HG03460 (cell line): ENCODE measurements around the gene SPP1.
"Not testable (repeated sequence)": the region's sequence is repeated elsewhere in the genome, so short reads cannot be mapped to it uniquely, and the experiment has no call there.

Source experiments
- ATAC-seq: cut with Tn5 transposase; IDR thresholded peaks from one replicate; pipeline ENCODE4 v1.9.1; 2021; ENCODE audit not compliant: unreplicated experiment

Gene SPP1

DNA sequence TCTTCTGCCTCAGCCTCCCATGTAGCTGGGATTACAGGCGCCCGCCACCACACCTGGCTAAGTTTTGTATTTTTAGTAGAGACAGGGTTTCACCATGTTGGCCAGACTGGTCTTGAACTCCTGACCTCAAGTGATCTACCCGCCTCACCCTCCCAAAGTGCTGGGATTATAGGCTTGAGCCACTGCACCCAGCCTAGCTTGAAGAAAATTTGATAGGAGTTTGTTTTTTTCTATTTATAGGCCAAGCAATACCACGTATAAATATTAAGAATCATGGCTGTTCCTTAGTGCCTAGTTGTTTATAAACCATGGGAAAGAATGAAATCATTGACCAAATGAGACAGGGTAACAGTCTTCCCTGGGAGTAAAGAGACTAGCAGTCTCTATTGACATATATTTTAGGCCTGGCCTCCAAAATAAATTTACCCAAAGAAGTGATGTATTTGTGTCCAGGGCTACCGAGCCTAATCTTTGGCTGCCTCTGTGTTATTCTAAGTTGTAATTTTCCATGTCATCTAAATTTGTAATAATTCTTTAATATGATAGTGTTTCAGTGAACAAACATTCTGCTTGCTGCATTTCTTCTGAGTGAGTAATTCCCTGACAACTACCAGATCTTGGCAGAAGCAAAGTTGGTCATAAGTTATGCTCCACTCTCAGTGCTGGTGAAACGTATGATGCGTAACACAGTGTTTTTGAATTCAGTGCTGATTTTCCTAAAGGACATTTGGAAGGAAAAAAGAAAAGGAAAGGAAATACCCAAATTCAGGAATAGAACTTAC is 42.2 kb downstream of the SPP1 start:
- no peak for ATAC-seq

DNA sequence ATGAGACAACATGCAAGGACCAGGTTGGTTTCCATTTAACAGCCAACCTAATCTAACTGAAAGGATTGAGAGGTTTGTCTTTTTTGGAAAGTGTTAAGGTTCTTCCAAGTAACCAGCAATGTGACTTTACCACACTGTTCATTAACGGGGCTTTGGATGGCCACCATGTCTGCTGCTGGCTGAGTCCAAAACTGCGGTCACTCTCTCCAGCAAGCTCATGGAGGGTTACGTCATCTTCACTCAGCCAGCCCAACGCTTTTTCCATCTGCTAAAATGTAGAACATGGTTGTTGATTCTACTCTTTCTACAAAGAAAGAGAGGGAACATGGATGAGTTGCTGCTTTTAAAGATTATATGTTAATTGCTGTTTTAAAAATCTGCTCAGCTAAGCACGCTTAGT is 43.0 kb downstream of the SPP1 start:
- no peak for ATAC-seq

DNA sequence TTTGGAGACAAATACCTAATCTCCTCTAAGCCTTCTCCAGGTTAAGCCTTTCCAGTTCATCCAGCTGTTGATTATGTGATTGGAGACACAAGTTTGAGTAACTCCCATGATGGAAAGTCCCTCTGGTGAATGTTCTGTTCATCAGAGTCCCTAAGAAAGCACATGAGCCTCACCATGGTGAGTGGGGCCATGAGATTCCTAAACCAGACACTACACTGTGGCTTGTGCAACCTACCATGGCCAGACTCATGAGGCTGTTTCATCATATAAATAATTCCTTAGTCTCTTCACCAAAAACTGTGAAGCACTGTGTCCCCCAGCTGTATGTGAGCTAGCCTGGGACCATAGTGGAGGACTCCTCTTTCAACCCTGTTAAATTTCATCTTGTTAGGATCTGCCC is 46.3 kb downstream of the SPP1 start:
- no peak for ATAC-seq

DNA sequence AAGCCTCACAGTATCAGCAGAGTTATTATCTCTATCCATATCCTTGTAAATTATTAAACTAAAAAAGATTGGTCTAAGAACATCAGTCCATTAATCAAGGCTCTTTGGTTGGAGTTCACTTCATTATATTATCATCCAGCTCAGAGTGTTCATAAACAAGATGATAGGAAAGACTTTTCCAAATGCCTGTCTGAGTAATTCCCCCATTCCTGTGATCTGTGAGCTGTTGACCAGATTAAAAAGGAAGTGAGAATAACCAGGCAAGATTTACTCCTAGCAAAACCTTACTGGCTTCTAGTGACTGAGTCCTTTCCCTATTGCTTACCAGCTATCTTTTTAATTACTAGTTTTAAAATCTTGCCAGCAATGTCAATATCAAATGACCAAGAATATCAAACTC is 46.8 kb downstream of the SPP1 start:
- ATAC-seq = no peak

DNA sequence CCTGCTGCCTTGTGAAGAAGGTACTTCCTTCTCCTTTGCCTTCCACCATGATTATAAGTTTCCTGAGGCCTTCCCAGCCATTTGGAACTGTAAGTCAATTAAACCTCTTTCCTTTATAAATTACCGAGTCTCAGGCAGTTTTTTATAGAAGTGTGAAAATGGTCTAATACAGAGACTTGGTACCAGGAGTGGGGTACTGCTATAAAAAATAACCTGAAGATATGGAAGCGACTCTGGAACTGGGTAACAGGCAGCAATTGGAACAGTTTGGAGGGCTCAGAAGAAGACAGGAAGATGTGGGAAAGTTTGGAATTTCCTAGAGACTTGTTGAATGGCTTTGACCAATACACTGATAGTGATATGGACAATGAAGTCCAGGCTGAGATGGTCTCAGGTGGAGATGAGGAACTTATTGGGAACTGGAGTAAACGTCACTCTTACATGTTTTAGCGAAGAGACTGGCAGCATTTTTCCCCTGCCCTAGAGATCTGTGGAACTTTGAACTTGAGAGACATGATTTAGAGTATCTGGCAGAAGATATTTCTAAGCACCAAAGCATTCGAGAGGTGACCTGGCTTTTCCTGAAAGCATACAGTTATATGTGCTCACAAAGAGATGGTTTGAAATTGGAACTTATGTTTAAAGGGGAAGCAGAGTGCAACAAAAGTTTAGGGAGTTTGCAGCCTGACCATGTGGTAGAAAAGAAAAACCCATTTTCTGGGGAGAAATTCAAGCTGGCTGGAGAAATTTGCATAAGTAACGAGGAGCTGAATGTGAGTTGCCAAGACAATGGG is 50.6 kb downstream of the SPP1 start:
- ATAC-seq = not testable (repeated sequence)

DNA sequence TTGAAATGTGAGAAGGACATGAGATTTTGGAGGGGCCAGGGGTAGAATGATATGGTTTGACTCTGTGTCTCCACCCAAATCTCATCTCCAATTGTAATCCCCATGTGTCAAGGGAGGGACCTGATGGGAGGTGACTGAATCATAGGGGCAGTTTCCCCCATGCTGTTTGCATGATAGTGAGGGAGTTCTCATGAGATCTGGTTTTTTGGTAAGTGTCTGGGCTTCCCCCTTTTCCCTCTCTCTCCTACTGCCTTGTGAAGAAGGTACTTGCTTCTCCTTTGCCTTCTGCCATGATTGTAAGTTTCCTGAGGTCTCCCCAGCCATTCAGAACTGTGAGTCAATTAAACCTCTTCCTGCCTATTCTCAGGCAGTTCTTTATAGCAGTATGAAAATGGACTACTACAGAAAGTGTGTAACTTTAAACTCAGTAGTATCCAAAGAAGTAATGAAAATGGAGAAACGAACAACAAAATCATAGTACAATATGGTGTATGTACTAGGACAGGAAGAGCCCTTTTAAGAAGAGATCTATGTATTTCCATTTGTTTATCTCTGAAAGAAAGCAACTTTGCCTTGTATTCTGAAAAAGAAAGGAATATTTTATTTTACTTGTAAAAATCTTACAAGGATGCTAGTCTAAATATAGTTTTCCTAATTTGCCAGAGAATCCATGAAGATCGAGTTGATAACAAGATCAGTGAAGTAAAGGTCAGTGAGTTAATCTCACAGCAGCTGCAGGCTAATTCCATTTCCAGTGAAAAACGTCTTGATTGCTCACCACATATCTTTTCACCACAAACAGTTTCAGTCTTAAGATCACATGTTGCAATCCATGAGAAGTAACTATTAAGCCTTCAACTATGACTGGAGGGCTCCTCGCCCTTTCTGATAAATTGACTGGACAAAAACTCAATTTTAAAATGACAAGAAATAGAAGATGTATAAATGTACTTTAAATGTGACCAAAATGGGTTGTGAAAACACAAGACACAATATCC is 52.4 kb downstream of the SPP1 start:
- no peak for ATAC-seq

DNA sequence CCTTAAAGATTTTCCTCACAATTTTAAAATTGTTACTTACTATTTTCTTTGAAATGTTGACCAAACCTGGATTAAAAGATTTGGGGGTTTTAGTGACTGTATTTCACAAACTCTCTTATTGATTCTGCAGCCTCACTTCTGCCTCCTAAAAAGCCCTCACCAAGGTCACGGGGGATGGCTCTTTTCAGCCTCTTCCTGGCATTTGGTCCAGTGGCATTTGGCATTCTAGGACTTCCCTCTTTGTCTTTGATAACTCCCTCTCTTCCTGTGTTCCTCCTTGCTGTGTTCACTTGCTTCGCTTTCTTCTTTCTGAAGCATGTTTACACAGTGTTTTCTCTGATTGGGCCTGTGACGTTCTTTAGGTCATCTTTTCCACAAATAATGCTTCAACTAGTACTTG is 53.4 kb downstream of the SPP1 start:
- ATAC-seq = no peak

DNA sequence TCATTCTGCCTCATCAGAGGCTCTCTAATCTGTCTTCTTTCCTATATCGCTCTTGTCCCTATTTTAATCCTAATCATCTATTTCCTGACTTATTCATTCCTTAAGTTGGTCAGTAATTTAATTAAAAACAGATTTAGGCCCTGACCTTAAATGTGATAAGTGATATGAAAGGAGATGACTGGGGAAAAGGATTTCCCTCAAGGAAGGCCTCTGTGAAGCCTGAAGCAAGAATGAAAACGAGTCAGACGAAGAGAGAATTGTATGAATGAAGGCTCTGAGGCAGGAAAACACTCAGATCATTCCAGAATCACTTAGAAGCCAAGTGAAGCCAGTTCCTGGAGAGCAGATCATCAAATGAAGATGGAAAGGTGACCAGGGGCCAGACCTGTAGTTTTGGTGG is 54.0 kb downstream of the SPP1 start:
- no peak for ATAC-seq

DNA sequence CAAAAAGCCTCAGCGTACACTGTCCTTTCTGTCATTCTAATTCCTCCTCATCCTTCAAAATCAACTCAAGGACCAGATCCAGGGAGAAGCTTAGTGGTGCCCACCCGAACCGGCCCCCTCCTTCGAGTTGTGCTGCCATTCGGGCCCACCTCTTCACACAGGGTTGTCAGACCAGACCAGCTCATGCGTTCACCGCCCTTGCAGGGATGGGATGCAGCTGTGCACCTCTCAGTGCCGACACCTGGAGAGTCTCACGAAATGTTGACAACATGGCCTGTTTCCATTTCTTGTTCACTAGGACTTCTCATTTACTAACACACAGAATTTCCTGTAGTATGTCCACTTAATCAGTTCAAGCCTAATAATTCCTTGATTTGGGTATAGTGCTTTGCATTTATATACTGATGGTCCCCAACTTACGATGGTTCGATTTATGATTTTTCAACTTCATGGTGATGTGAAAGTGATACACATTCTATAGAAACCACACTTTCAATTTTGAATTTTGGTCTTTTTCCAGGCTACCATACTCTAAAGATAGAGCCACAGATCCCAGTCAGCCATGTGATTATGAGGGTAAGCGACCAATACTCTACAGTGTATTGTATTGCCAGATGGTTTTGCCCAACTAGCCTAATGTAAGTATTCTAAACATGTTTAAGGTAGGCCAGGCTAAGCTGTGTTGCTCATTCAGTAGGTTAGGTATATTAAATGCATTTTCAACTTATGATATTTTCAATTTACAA is 55.2 kb downstream of the SPP1 start:
- ATAC-seq = no peak
